ENCODE measurements around the gene KRTAP5-2. TPM values are rescaled to one million over a fixed set of nuclear protein-coding genes. Genes with fewer than 3 reads are reported as not detected.

Gene KRTAP5-2
- total RNA-seq, 4 donors from 2014 or later, result not detected

DNA sequence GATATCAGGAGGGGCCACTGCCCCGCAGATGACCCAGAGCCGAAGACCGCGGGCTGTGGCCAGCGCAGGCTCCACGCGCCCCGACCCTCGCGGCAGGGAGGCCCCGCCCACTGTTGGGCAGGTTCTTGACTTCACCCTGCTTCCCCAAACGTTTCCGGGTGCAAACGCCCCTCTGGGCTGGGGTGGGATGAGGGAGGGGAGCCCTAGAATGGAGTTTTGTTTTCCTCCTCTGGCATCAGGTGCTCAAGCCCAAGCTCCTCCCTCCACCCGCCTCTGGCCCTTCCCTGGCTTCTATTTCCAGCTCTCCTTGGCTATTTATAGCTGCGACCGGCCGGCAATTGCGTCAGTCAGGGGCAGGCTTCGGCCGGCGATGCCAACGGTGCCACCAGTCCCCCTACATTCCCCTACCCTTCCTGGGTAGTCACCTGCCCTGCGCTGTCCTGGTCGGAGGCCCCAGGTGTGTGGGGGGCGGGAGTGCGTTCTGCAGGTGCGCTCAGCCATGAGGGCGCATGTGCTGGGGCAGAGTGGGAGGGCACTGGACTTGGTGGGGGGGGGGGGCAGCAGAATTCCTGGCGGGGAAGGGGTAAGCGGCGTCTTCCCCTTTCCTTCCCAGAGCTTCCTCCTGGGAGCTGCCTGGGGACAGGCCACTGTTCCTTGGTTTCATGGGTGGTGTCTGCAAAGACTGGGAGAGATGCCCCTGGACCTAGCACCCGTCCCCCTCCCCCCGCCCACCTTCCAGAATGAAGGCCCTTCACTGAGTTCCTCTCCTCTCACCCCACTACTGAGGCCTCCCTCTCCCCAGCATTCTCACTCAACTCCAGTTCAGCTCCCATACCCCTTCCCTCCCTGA is 49.6 kb downstream of the KRTAP5-2 start:
- Histone ChIP-seq H3K4me1 (peaks cover 12 to 34% (median 31%) of the 10 kb centered on the region in 4 donors), H3K27ac (peak overlapping the region; percentile 62 to 78 (median 72)), H3K4me3 (peak overlapping the region in 2 of 4 donors; percentile 20 to 50), H3K9me3 (no peaks in the 10 kb centered on the region), H3K27me3 (peaks cover 26% of the 10 kb centered on the region), H3K36me3 (no peaks in the 10 kb centered on the region)
- in situ Hi-C loops (cut with MboI; ENCODE audit: low pct_ligation_motif_present in 1 of 4, low pct_unique_long_range_greater_than_20kb in 1 of 4, low sequenced_read_pairs in 3 of 4) (no loop called here), intact Hi-C loops (cut with DNase I; ENCODE audit: low total_unique reads) (no loop called here)
- 18% methylated on average over 32 of the region's 34 CpGs; no CpG with 5 or more reads in 1 of the 2 donors for WGBS, 2 donors (ENCODE audit: low coverage in 1 of 2)
- TF ChIP-seq CTCF (IDR thresholded peaks at IDR 0.05) (no peak), EP300 (IDR thresholded peaks at IDR 0.05; ENCODE audit: low read depth) (peak; percentile 62), POLR2AphosphoS5 (IDR thresholded peaks at IDR 0.05) (peak; percentile 72 to 81 (median 77)), POLR2A (IDR thresholded peaks at IDR 0.05) (peak; percentile 74)
- DNase-seq, result peak; percentile 87

DNA sequence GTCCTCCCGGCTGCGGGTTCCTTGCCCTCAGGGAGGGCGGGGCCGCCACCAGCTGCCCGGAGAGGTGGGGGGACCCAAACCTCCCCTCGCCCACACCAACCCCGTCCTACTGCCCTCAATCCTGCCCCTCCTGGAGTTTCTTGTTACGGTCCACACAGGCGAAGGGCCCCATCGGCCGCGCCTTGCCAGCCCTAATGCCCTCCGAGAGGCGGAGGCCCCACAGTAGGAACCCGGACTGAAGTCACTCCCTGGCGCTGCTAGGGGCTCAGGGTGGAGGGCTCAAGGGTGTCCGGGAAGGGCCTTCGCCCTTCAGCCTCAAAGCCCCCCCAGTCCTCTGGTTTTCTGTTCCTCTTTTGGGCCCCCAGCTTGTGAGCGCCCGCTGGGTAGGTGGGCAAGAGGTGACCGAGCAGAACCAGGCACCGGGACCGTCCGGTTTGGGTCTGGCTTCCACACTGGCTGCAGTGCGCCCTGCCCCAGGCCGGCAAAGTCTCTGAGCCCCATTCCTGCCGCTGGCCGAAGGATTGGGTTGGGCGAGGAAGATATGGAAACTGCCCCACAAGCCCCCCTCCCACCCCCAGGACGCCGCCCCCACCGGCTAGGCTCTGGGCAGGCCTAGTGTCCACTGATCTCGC is 50.5 kb downstream of the KRTAP5-2 start:
- Histone ChIP-seq H3K27ac (peak overlapping the region; percentile 62 to 78 (median 72)), H3K9me3 (no peaks in the 10 kb centered on the region), H3K4me3 (peak overlapping the region in 3 of 4 donors; percentile 14 to 50 (median 50)), H3K27me3 (peaks cover 26% of the 10 kb centered on the region), H3K36me3 (no peaks in the 10 kb centered on the region), H3K4me1 (peaks cover 12 to 34% (median 31%) of the 10 kb centered on the region in 4 donors)
- TF ChIP-seq EP300 (IDR thresholded peaks at IDR 0.05; ENCODE audit: low read depth) (no peak), POLR2AphosphoS5 (IDR thresholded peaks at IDR 0.05) (peak in 1 of 3 donors; percentile 2), POLR2A (IDR thresholded peaks at IDR 0.05) (peak; percentile 20), CTCF (IDR thresholded peaks at IDR 0.05) (no peak)
- 15% methylated on average over 25 of the region's 33 CpGs; no CpG with 5 or more reads in 1 of the 2 donors for WGBS, 2 donors (ENCODE audit: low coverage in 1 of 2)
- DNase-seq, result no peak
- in situ Hi-C loops (cut with MboI; ENCODE audit: low pct_ligation_motif_present in 1 of 4, low pct_unique_long_range_greater_than_20kb in 1 of 4, low sequenced_read_pairs in 3 of 4), result no loop called here
- intact Hi-C loops (cut with DNase I; ENCODE audit: low total_unique reads), result loop anchor here (2.0 kb wide), 1 partner anchor 27 kb away; no protein-coding TSS in a partner anchor

Other genes with a start within 250 kb of the KRTAP5-2 start
- gene BRSK2, start 208.4 kb downstream of the KRTAP5-2 start, total RNA-seq, result 1 to 10 TPM in 1 of 4 donors, under 1 TPM in 2, not detected in 1; 0.14 to 1.8 (median 0.95) TPM
- gene MOB2, start 111.5 kb downstream of the KRTAP5-2 start, total RNA-seq, result 10 to 100 TPM; 22.8 to 56.7 (median 42.4) TPM
- gene DUSP8, start 26.0 kb downstream of the KRTAP5-2 start, total RNA-seq, result 10 to 100 TPM; 13.3 to 31.8 (median 19.8) TPM
- not detected for gene KRTAP5-1, start 13.0 kb downstream of the KRTAP5-2 start, total RNA-seq
- gene KRTAP5-3, start 10.2 kb upstream of the KRTAP5-2 start, total RNA-seq, result not detected
- gene KRTAP5-4, start 23.8 kb upstream of the KRTAP5-2 start, total RNA-seq, result not detected
- gene KRTAP5-5, start 31.5 kb upstream of the KRTAP5-2 start, total RNA-seq, result not detected
- gene KRTAP5-6, start 98.9 kb upstream of the KRTAP5-2 start, total RNA-seq, result not detected
- 10 to 100 TPM in 1 of 4 donors, 1 to 10 TPM in 2, under 1 TPM in 1; 0.68 to 13.5 (median 1.3) TPM for gene IFITM10, start 152.3 kb upstream of the KRTAP5-2 start, total RNA-seq
- 1,000 to 10,000 TPM in 2 of 4 donors, 100 to 1,000 TPM in 2; 548 to 1,794 (median 1,176) TPM for gene CTSD, start 165.6 kb upstream of the KRTAP5-2 start, total RNA-seq
- 1 to 10 TPM in 2 of 4 donors, not detected in 2; 1.4 to 4.1 TPM for gene SYT8, start 236.7 kb upstream of the KRTAP5-2 start, total RNA-seq
- 10 to 100 TPM in 1 of 4 donors, 1 to 10 TPM in 1, not detected in 2; 3.5 to 35.9 TPM for gene TNNI2, start 240.7 kb upstream of the KRTAP5-2 start, total RNA-seq